ENCODE results near the gene USHBP1. TPM values are rescaled to one million over a fixed set of nuclear protein-coding genes. Genes with fewer than 3 reads are reported as not detected.
"Not testable (repeated sequence)": the region's sequence is repeated elsewhere in the genome, so short reads cannot be mapped to it uniquely, and the experiment has no call there.

The USHBP1 gene
- total and polyA plus RNA-seq, 2 experiments from 2014 or later = 0.39 to 0.56 TPM

GRCh38 chr19:17300992-17301619 lies 36.6 kb upstream of the USHBP1 start:
- H3K27ac ChIP-seq = no peak overlapping the region
- peaks cover 6% of the 10 kb centered on the region for H3K4me1 ChIP-seq (ENCODE audit: low read depth)
- H3K9me3 ChIP-seq (ENCODE audit: low read depth) = no peaks in the 10 kb centered on the region
- DNase-seq (ENCODE audit: low read depth in 1 of 2, low spot score in 1 of 2) = no peak
- H3K27me3 ChIP-seq = no peaks in the 10 kb centered on the region
- no peak for TF ChIP-seq CTCF (IDR thresholded peaks at IDR 0.05; ENCODE audit: low read depth, low read length)
- no peak overlapping the region for H3K4me3 ChIP-seq
- H3K36me3 ChIP-seq = no peaks in the 10 kb centered on the region

- Histone ChIP-seq H3K4me3 (no peak overlapping the region), H3K27ac (no peak overlapping the region), H3K27me3 (no peaks in the 10 kb centered on the region), H3K36me3 (no peaks in the 10 kb centered on the region), H3K9me3 (ENCODE audit: low read depth) (no peaks in the 10 kb centered on the region), H3K4me1 (ENCODE audit: low read depth) (no peaks in the 10 kb centered on the region)
- no peak for TF ChIP-seq CTCF (IDR thresholded peaks at IDR 0.05; ENCODE audit: low read depth, low read length)
- no peak for DNase-seq (ENCODE audit: low read depth in 1 of 2, low spot score in 1 of 2)
These were observed 32.4 kb upstream of the USHBP1 start for GRCh38 chr19:17296976-17297375.

GRCh38 chr19:17296273-17296672 lies 31.7 kb upstream of the USHBP1 start:
- H3K9me3 ChIP-seq (ENCODE audit: low read depth) = no peaks in the 10 kb centered on the region
- H3K27me3 ChIP-seq = no peaks in the 10 kb centered on the region
- H3K4me1 ChIP-seq (ENCODE audit: low read depth) = no peaks in the 10 kb centered on the region
- H3K27ac ChIP-seq = no peak overlapping the region
- TF ChIP-seq CTCF (IDR thresholded peaks at IDR 0.05; ENCODE audit: low read depth, low read length) = no peak
- DNase-seq (ENCODE audit: low read depth in 1 of 2, low spot score in 1 of 2) = no peak
- H3K4me3 ChIP-seq = no peak overlapping the region
- H3K36me3 ChIP-seq = no peaks in the 10 kb centered on the region

- not testable (repeated sequence) for DNase-seq (ENCODE audit: low read depth in 1 of 2, low spot score in 1 of 2); H3K4me3 ChIP-seq; H3K27me3 ChIP-seq; H3K36me3 ChIP-seq; H3K27ac ChIP-seq; H3K9me3 ChIP-seq (ENCODE audit: low read depth); H3K4me1 ChIP-seq (ENCODE audit: low read depth)
These were observed 31.0 kb upstream of the USHBP1 start for GRCh38 chr19:17295551-17295950.

GRCh38 chr19:17294051-17294891 lies 29.7 kb upstream of the USHBP1 start:
- no peaks in the 10 kb centered on the region for H3K9me3 ChIP-seq (ENCODE audit: low read depth)
- no peaks in the 10 kb centered on the region for H3K36me3 ChIP-seq
- H3K27me3 ChIP-seq = no peaks in the 10 kb centered on the region
- DNase-seq (ENCODE audit: low read depth in 1 of 2, low spot score in 1 of 2) = peak in 1 of 2 donors; percentile 22
- H3K4me3 ChIP-seq = no peak overlapping the region
- H3K4me1 ChIP-seq (ENCODE audit: low read depth) = no peaks in the 10 kb centered on the region
- no peak overlapping the region for H3K27ac ChIP-seq
- no peak for TF ChIP-seq CTCF (IDR thresholded peaks at IDR 0.05; ENCODE audit: low read depth, low read length)

- H3K4me1 ChIP-seq (ENCODE audit: low read depth) = no peaks in the 10 kb centered on the region
- TF ChIP-seq CTCF (IDR thresholded peaks at IDR 0.05; ENCODE audit: low read depth, low read length) = no peak
- H3K4me3 ChIP-seq = no peak overlapping the region
- no peak overlapping the region for H3K27ac ChIP-seq
- no peaks in the 10 kb centered on the region for H3K27me3 ChIP-seq
- H3K9me3 ChIP-seq (ENCODE audit: low read depth) = no peaks in the 10 kb centered on the region
- DNase-seq (ENCODE audit: low read depth in 1 of 2, low spot score in 1 of 2) = no peak
- H3K36me3 ChIP-seq = no peaks in the 10 kb centered on the region
These were observed 29.1 kb upstream of the USHBP1 start for GRCh38 chr19:17293605-17294004.

All from cardiac muscle cell (in vitro differentiated cells and primary cell).